ENCODE measurements around the gene EPHB6. TPM values are rescaled to one million over a fixed set of nuclear protein-coding genes. Genes with fewer than 3 reads are reported as not detected.

The EPHB6 gene
- total RNA-seq, 1 donor from 2014 or later: 3.8 TPM

DNA sequence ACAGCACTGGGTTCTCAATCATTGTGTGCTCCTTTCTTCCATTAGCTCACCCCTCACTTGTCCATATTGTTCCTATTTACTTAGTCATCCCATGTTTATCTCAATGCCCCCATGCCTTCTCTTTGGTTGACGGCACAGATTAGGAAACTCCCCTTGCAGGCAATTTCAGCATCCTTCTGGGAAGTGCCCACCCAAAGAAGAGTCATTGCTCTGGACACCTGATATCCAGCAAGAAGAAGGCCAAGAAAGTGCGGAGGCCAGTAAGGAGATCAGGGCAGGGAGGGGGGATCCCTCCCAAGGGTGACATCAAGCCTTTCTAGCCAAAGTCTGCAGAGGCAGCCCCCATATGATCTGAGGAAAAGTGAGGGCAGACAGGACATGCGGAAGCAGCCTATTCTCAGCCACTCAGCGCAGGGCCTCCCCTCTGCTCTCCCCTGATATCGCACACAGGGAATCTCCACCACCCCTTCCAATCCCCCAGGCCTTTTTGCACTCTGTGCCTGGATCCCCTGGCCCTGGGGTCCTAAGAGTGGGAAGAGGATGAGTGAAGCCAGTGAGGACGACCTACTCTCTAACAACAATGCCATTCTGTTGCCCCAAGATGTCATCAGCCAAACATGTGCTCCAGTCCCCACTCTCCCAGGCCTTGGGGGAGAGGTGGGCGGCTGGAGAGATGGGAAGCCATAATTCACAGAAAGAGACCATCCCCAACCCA lies 28.9 kb downstream of the EPHB6 start:
- Mint-ChIP-seq H3K4me1 (ENCODE audit: unreplicated experiment) (no peaks in the 10 kb centered on the region), H3K36me3 (ENCODE audit: low read depth, unreplicated experiment) (no peaks in the 10 kb centered on the region), H3K4me3 (ENCODE audit: unreplicated experiment) (no peak overlapping the region), H3K9me3 (ENCODE audit: unreplicated experiment) (no peaks in the 10 kb centered on the region), H3K27me3 (ENCODE audit: unreplicated experiment) (peaks cover 5% of the 10 kb centered on the region), H3K27ac (ENCODE audit: unreplicated experiment) (no peak overlapping the region)
- TF ChIP-seq, protein P1, sequence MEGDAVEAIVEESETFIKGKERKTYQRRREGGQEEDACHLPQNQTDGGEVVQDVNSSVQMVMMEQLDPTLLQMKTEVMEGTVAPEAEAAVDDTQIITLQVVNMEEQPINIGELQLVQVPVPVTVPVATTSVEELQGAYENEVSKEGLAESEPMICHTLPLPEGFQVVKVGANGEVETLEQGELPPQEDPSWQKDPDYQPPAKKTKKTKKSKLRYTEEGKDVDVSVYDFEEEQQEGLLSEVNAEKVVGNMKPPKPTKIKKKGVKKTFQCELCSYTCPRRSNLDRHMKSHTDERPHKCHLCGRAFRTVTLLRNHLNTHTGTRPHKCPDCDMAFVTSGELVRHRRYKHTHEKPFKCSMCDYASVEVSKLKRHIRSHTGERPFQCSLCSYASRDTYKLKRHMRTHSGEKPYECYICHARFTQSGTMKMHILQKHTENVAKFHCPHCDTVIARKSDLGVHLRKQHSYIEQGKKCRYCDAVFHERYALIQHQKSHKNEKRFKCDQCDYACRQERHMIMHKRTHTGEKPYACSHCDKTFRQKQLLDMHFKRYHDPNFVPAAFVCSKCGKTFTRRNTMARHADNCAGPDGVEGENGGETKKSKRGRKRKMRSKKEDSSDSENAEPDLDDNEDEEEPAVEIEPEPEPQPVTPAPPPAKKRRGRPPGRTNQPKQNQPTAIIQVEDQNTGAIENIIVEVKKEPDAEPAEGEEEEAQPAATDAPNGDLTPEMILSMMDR (IDR thresholded peaks at IDR 0.05; ENCODE audit: unreplicated experiment): no peak
- DNase-seq (ENCODE audit: low spot score): no peak

DNA sequence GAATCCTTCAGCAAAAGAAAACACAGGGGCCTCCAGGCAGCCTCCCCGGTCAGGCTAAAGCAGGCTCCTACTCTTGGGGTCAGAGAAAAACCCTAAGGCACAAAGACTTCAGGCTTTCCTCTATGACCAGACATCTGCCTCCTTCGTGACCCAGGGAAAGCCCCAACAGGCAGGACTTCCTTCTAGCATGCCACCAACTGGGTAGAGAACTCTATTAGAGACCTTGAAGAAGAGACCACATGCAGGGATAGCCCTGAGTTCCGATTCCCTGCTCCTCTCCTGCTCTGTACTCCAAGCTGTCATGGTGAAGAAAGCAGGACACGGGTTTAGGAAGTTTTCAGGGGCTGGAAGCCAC lies 29.4 kb downstream of the EPHB6 start:
- H3K4me3 Mint-ChIP-seq (ENCODE audit: unreplicated experiment): no peak overlapping the region
- DNase-seq (ENCODE audit: low spot score): no peak
- H3K9me3 Mint-ChIP-seq (ENCODE audit: unreplicated experiment): no peaks in the 10 kb centered on the region
- H3K27ac Mint-ChIP-seq (ENCODE audit: unreplicated experiment): no peak overlapping the region
- no peaks in the 10 kb centered on the region for H3K36me3 Mint-ChIP-seq (ENCODE audit: low read depth, unreplicated experiment)
- TF ChIP-seq, protein P1 (IDR thresholded peaks at IDR 0.05; ENCODE audit: unreplicated experiment): no peak
- no peaks in the 10 kb centered on the region for H3K4me1 Mint-ChIP-seq (ENCODE audit: unreplicated experiment)
- peaks cover 7% of the 10 kb centered on the region for H3K27me3 Mint-ChIP-seq (ENCODE audit: unreplicated experiment)

DNA sequence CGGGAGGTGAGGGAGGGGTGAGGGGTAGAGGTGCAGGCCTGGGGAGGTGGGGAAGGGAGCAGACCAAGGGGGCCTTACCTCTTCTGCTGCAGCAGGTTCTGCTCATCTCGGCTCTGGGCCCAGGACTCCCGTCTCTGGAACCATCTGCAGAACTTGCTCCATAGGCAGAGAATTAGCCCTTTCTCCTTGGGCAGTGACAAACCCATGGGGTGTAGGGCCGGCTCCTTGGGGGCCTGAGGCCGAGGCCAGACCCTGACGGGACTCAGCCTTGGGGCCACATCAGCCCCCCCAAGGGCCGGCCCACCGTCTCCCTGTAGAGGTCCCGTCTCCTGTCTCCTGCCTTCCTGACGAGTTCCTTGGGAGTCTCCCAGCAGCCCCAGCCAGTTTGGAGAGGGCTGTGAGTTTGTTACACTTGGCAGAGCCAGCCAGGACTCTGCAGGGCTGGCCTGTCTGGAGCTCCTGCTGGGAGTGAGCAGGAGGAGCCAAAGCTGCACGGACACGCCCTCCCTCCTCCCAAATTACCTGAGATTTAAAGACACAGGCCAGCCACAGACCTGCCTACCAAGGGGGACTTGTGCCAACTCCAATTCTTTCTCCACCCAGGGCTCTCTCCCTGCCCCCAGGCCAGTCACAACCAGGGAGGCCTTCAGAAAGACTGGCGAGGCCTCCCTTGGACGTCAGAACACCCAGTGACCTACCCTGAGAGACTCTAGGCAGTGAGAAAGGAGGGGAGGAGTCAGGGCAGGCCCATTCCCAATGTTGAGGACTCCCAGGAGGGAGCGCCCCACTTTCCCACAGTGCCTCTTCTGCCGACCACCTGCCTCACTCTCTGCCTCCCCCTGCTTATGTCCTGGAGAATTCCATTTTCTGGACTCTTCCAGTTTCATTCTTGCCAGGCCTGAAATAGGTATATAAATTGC lies 30.7 kb downstream of the EPHB6 start, which contains the start of gene TRPV6:
TSS of gene TRPV6 (minus strand) at position 435 of the 920 bp plus-strand sequence.
- Mint-ChIP-seq H3K36me3 (ENCODE audit: low read depth, unreplicated experiment) (no peaks in the 10 kb centered on the region), H3K4me3 (ENCODE audit: unreplicated experiment) (no peak within 1 kb of the TSS), H3K4me1 (ENCODE audit: unreplicated experiment) (no peaks in the 10 kb centered on the region), H3K9me3 (ENCODE audit: unreplicated experiment) (no peaks in the 10 kb centered on the region), H3K27me3 (ENCODE audit: unreplicated experiment) (peaks cover 9% of the 10 kb centered on the region), H3K27ac (ENCODE audit: unreplicated experiment) (no peak within 1 kb of the TSS)
- DNase-seq (ENCODE audit: low spot score): no peak
- TF ChIP-seq, protein P1 (IDR thresholded peaks at IDR 0.05; ENCODE audit: unreplicated experiment): no peak

DNA sequence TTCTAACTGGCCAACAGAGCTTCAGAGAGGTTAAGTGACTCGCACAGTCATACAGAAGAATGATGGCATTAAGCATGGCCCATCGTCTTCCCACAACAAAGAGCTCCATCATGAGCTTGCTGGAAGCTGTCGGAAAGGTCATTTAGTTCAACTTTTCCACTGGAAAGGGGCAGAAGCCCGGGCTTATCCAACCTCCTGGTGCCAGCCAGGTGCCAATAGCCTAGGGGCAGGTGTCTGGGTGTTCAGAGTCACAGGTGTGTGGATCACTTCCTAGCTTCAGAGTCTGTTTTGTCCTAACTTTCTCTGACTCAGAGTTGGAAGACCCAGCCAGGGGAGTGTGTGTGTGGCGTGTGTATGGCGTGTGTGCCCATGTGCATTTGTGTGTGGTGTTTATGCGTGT lies 32.0 kb downstream of the EPHB6 start:
- Mint-ChIP-seq H3K4me1 (ENCODE audit: unreplicated experiment) (no peaks in the 10 kb centered on the region), H3K9me3 (ENCODE audit: unreplicated experiment) (no peaks in the 10 kb centered on the region), H3K27me3 (ENCODE audit: unreplicated experiment) (peaks cover 13% of the 10 kb centered on the region), H3K36me3 (ENCODE audit: low read depth, unreplicated experiment) (peaks cover 6% of the 10 kb centered on the region), H3K27ac (ENCODE audit: unreplicated experiment) (no peak overlapping the region), H3K4me3 (ENCODE audit: unreplicated experiment) (no peak overlapping the region)
- TF ChIP-seq, protein P1 (IDR thresholded peaks at IDR 0.05; ENCODE audit: unreplicated experiment): no peak
- DNase-seq (ENCODE audit: low spot score): no peak
